Ascending aorta (tissue), 2 donors: Measurements from ENCODE around the gene CYB561A3. TPM values are rescaled to one million over a fixed set of nuclear protein-coding genes. Genes with fewer than 3 reads are reported as not detected.

ENCODE experiments used
- DNase-seq, 2 donors: peaks; one replicate each; pipeline ENCODE4 v3.0.0-alpha.2; 2019; ENCODE audit warnings: low spot score in 2 of 2
- H3K27ac ChIP-seq, 2 donors: fragments of 200-600 bp; sonication (generic); one replicate each; pipeline ENCODE4 v1.5.1; 2016 to 2017; ENCODE audit warnings: mild to moderate bottlenecking in 1 of 2
- H3K27me3 ChIP-seq: fragments of 200-600 bp; sonication (generic); one replicate; pipeline ENCODE4 v1.5.1; 2017
- H3K36me3 ChIP-seq, 2 donors: fragments of 200-600 bp; sonication (generic); one replicate each; pipeline ENCODE4 v1.5.1; 2016
- H3K4me1 ChIP-seq, 2 donors: fragments of 200-600 bp; sonication (generic); one replicate each; pipeline ENCODE4 v1.5.1; 2016 to 2017; ENCODE audit warnings: mild to moderate bottlenecking in 1 of 2
- H3K4me3 ChIP-seq, 2 donors: fragments of 200-600 bp; sonication (generic); one replicate each; pipeline ENCODE4 v1.5.1; 2016 to 2017; ENCODE audit warnings: mild to moderate bottlenecking in 1 of 2
- H3K9me3 ChIP-seq, 2 donors: fragments of 200-600 bp; sonication (generic); one replicate each; pipeline ENCODE4 v1.5.1; 2016
- CTCF ChIP-seq, 3 experiments: fragments of 200-600 bp in 2 of 3; fragments of 450-650 bp in 1 of 3; sonication (generic) in 2 of 3; IDR thresholded peaks; one replicate each; pipeline ENCODE4 v1.5.1; 2016 to 2019; ENCODE audit warnings: antibody characterized with exemption in 3 of 3, mild to moderate bottlenecking in 1 of 3, moderate library complexity in 1 of 3
- intact Hi-C: fragments of 100-400 bp; cut with DNase I; formaldehyde crosslinking; loops from one replicate; pipeline ENCODE4 v1.15.1; 2023
- total RNA-seq: library from RNA; depleted of rRNA; stranded (reverse); fragments of >200 nt; gene quantifications from one replicate; pipeline ENCODE4 v1.1.0, GENCODE V29; 2016

The CYB561A3 gene
- total RNA-seq, result 215 TPM

- peaks cover 0 to 9% of the 10 kb centered on the region in 2 donors for H3K4me1 ChIP-seq
Observed at GRCh38 chr11:61361741-61362541, at the start of gene CYB561A3, which contains the start of gene TMEM138. CYB561A3 (minus strand) TSS chr11:61361882; CDS start chr11:61356713, 5,169 bp downstream. TMEM138 (plus strand) TSS chr11:61362374; CDS start chr11:61364391, 2,017 bp downstream.

GRCh38 chr11:61406991-61407728 is 45.5 kb upstream of the CYB561A3 start:
- Histone ChIP-seq H3K36me3 (peaks cover 88 to 92% of the 10 kb centered on the region in 2 donors), H3K4me1 (no peaks in the 10 kb centered on the region), H3K9me3 (no peaks in the 10 kb centered on the region), H3K27ac (no peak overlapping the region), H3K4me3 (no peak overlapping the region), H3K27me3 (no peaks in the 10 kb centered on the region)
- DNase-seq, result no peak
- intact Hi-C loops, result no loop called here
- TF ChIP-seq CTCF (IDR thresholded peaks at IDR 0.05), result no peak

More at GRCh38 chr11:61361741-61362541, at the start of gene CYB561A3, which contains the start of gene TMEM138:
- peak within 1 kb of the TSS; percentile 96 to 98 for H3K27ac ChIP-seq
- H3K4me3 ChIP-seq, result peak within 1 kb of the TSS; percentile 77 to 78
- H3K27me3 ChIP-seq, result no peaks in the 10 kb centered on the region
- TF ChIP-seq CTCF (IDR thresholded peaks at IDR 0.05), result no peak
- peak; percentile 77 to 96 for DNase-seq
- no peaks in the 10 kb centered on the region for H3K9me3 ChIP-seq
- intact Hi-C loops, result loop anchor here (1.0 to 2.0 kb wide), 3 partner anchors 16 to 26 kb away; no protein-coding TSS in a partner anchor
- peaks cover 26 to 32% of the 10 kb centered on the region in 2 donors for H3K36me3 ChIP-seq

- Histone ChIP-seq H3K27ac (no peak overlapping the region), H3K27me3 (no peaks in the 10 kb centered on the region), H3K36me3 (peaks cover 80 to 84% of the 10 kb centered on the region in 2 donors), H3K9me3 (no peaks in the 10 kb centered on the region), H3K4me3 (no peak overlapping the region), H3K4me1 (no peaks in the 10 kb centered on the region)
- TF ChIP-seq CTCF (IDR thresholded peaks at IDR 0.05), result no peak
- intact Hi-C loops, result no loop called here
- no peak for DNase-seq
Observed at GRCh38 chr11:61406067-61406466, 44.4 kb upstream of the CYB561A3 start.

GRCh38 chr11:61404641-61405040 is 43.0 kb upstream of the CYB561A3 start:
- H3K27me3 ChIP-seq, result no peaks in the 10 kb centered on the region
- intact Hi-C loops, result no loop called here
- H3K36me3 ChIP-seq, result peaks cover 73 to 77% of the 10 kb centered on the region in 2 donors
- no peak overlapping the region for H3K27ac ChIP-seq
- TF ChIP-seq CTCF (IDR thresholded peaks at IDR 0.05), result no peak
- H3K4me3 ChIP-seq, result no peak overlapping the region
- H3K4me1 ChIP-seq, result no peaks in the 10 kb centered on the region
- H3K9me3 ChIP-seq, result no peaks in the 10 kb centered on the region
- no peak for DNase-seq

- intact Hi-C loops, result no loop called here
- no peak overlapping the region for H3K4me3 ChIP-seq
- no peaks in the 10 kb centered on the region for H3K4me1 ChIP-seq
- peaks cover 68 to 73% of the 10 kb centered on the region in 2 donors for H3K36me3 ChIP-seq
- TF ChIP-seq CTCF (IDR thresholded peaks at IDR 0.05), result no peak
- H3K27me3 ChIP-seq, result no peaks in the 10 kb centered on the region
- H3K9me3 ChIP-seq, result no peaks in the 10 kb centered on the region
- H3K27ac ChIP-seq, result no peak overlapping the region
- DNase-seq, result no peak
Observed at GRCh38 chr11:61404103-61404502, 42.4 kb upstream of the CYB561A3 start.
